ENCODE results near the gene TRIM31. TPM values are rescaled to one million over a fixed set of nuclear protein-coding genes. Genes with fewer than 3 reads are reported as not detected.

Gene TRIM31, protein sequence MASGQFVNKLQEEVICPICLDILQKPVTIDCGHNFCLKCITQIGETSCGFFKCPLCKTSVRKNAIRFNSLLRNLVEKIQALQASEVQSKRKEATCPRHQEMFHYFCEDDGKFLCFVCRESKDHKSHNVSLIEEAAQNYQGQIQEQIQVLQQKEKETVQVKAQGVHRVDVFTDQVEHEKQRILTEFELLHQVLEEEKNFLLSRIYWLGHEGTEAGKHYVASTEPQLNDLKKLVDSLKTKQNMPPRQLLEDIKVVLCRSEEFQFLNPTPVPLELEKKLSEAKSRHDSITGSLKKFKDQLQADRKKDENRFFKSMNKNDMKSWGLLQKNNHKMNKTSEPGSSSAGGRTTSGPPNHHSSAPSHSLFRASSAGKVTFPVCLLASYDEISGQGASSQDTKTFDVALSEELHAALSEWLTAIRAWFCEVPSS
- total RNA-seq: 1 to 10 TPM in 1 of 4 donors, under 1 TPM in 1, not detected in 2; 0.36 to 2.2 TPM
- 100 to 1,000 TPM in 2 of 3 donors, 10 to 100 TPM in 1; 92.2 to 133 (median 118) TPM for polyA plus RNA-seq

DNA sequence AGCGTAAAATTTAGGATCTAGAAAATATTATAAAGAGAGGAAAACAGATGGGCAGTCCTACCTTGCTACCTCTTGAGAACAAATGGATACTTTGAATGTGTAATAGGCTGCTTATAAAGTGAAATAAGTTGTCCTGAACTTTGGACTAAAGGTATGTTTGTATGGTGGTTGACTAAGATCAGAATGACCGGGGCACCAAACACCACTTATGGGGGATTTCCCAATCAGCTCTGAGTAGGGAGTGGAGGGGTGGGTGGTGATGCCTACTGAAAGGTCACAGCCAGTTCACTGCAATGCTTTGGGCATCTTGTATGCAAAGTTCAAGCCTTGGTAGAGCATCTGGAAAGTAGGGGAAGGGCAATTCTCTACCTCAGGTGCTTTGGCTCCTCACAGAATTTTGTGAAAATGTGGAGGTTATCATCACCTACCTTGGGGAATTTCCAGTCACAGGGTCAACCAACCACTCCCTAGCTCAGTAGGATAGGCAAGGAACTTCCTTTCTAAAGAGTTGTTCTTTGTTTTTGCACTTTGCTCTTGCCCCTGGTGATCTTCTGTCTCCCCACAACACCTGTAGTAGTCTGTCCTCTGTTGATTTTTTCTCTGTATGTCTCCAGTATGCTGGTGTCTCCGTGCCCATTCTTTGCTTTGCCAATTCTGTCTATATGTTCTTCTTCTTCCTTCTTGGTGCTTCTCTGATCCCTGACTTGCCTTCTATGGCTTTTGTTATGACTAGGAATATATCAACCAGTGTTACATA, at the start of gene TRIM31:
TSS of gene TRIM31 (minus strand) at position 88 of the 757 bp plus-strand sequence. CDS start 285 bp downstream, outside the sequence.
- no peaks in the 10 kb centered on the region for H3K4me1 ChIP-seq
- no peak within 1 kb of the TSS for H3K27ac ChIP-seq
- 32 to 58% methylated on average over 3 of the region's 3 CpGs for WGBS, 2 donors
- peaks cover 0 to 65% (median 21%) of the 10 kb centered on the region in 3 donors for H3K27me3 ChIP-seq
- intact Hi-C loops (cut with DNase I): no loop called here
- no peak within 1 kb of the TSS for H3K4me3 ChIP-seq
- H3K9me3 ChIP-seq: no peaks in the 10 kb centered on the region
- no peaks in the 10 kb centered on the region for H3K36me3 ChIP-seq
- TF ChIP-seq, protein P1, sequence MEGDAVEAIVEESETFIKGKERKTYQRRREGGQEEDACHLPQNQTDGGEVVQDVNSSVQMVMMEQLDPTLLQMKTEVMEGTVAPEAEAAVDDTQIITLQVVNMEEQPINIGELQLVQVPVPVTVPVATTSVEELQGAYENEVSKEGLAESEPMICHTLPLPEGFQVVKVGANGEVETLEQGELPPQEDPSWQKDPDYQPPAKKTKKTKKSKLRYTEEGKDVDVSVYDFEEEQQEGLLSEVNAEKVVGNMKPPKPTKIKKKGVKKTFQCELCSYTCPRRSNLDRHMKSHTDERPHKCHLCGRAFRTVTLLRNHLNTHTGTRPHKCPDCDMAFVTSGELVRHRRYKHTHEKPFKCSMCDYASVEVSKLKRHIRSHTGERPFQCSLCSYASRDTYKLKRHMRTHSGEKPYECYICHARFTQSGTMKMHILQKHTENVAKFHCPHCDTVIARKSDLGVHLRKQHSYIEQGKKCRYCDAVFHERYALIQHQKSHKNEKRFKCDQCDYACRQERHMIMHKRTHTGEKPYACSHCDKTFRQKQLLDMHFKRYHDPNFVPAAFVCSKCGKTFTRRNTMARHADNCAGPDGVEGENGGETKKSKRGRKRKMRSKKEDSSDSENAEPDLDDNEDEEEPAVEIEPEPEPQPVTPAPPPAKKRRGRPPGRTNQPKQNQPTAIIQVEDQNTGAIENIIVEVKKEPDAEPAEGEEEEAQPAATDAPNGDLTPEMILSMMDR (IDR thresholded peaks at IDR 0.05): no peak
- TF ChIP-seq POLR2A (IDR thresholded peaks at IDR 0.05) (peak in 1 of 2 donors; percentile 17), EP300 (IDR thresholded peaks at IDR 0.05) (no peak)
- DNase-seq: no peak

GRCh38 chr6:30162265-30163089, 49.6 kb upstream of the TRIM31 start:
- H3K9me3 ChIP-seq: no peaks in the 10 kb centered on the region
- WGBS, 2 donors: 32 to 71% methylated on average over 12 of the region's 12 CpGs
- no peak overlapping the region for H3K4me3 ChIP-seq
- TF ChIP-seq, protein P1 (IDR thresholded peaks at IDR 0.05): no peak
- TF ChIP-seq POLR2A (IDR thresholded peaks at IDR 0.05): no peak
- TF ChIP-seq EP300 (IDR thresholded peaks at IDR 0.05): no peak
- no peak overlapping the region for H3K27ac ChIP-seq
- peaks cover 0 to 4% (median 0%) of the 10 kb centered on the region in 3 donors for H3K27me3 ChIP-seq
- no peaks in the 10 kb centered on the region for H3K4me1 ChIP-seq
- DNase-seq: no peak
- H3K36me3 ChIP-seq: no peaks in the 10 kb centered on the region
- intact Hi-C loops (cut with DNase I): no loop called here

DNA sequence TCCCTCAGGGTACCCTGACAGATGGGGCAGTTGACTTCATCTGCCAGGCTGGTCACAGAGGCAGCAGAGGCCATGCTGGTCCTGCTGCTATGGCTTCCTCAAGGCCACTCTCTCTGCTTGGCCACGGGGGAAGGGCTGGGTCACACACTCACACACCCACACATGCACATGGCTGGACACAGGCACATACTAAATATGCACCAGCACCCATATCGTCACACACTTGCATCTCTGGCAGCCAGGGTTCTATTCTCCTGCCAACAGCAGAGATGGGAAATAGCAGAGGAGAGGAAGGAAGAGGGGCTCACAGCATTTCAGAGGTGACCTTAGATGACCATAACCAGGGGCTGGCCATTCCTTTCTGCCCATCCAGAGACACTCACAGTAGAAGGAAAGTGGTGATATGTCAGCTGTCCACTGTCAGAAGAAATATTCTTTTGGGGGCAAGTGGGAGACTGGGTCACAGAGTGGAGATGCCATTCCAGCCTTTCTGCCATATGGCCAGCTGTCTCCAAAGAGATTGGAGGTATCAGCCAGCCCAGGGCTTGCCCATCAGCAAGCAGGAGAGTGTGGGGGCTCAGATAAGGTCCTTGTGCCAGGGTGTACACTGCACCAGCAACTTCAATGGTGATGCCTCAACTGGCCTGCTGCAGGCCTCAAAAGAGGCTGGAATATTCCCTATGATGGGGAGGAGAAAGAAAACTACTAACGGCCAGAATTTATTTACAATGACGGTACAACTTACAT, 48.1 kb upstream of the TRIM31 start, which contains the start of gene TRIM10:
TSS of gene TRIM10 (minus strand) at position 427 of the 747 bp plus-strand sequence. CDS start at position 74, 353 bp downstream.
- H3K27me3 ChIP-seq: peaks cover 0 to 6% (median 5%) of the 10 kb centered on the region in 3 donors
- no peak within 1 kb of the TSS for H3K27ac ChIP-seq
- no peak within 1 kb of the TSS for H3K4me3 ChIP-seq
- no peaks in the 10 kb centered on the region for H3K4me1 ChIP-seq
- DNase-seq: no peak
- intact Hi-C loops (cut with DNase I): no loop called here
- H3K9me3 ChIP-seq: no peaks in the 10 kb centered on the region
- H3K36me3 ChIP-seq: no peaks in the 10 kb centered on the region
- TF ChIP-seq, protein P1 (IDR thresholded peaks at IDR 0.05): no peak
- TF ChIP-seq EP300 (IDR thresholded peaks at IDR 0.05): no peak
- TF ChIP-seq POLR2AphosphoS5 (IDR thresholded peaks at IDR 0.05): no peak
- no peak for TF ChIP-seq POLR2A (IDR thresholded peaks at IDR 0.05)
- WGBS, 2 donors: 86 to 89% methylated on average over 4 of the region's 4 CpGs

Measured in sigmoid colon (tissue), 7 donors.